ENCODE data around the gene COIL. TPM values are rescaled to one million over a fixed set of nuclear protein-coding genes. Genes with fewer than 3 reads are reported as not detected.

Gene COIL
- total and polyA plus RNA-seq, 9 of the 15 experiments (the other 6 are each of a cell fraction or from before 2014, with no cell fraction given): 23.9 to 41.3 (median 28.7) TPM

DNA sequence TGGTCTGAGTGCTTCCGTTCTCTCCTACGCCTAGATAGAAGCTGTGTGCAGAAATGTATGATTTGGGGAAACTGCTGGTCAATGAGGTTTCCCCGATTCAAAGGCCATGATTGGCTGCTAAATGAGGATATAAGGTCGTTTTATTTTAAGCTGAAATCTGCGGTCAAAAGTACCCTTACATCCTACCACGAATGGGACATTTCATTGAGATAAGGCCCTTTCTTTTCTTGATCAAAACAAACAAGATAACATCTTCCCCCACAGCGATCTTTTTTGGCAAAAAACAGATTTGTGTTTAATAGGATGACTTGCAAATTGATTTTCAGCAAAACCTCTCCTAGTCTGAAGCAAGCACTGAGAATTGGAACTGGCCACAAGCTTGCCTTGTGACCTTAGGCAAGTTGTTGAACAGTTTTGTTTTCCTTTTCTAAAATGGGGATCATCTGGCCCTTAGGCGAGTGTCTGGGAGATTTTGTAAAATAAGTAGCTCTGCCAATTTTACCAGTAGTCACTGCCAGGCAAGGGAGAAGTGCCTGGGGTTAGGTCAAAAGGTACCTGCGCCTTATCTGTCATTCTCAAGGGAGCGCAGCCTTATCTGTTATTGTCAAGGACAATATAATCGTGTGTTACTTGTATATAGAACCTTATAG, 17.7 kb upstream of the COIL start (continued):
- TF ChIP-seq ZNF316 (IDR thresholded peaks at IDR 0.05) (peak; percentile 54), NRF1 (conservative IDR thresholded peaks at IDR 0.05 in 1 of 2, IDR thresholded peaks at IDR 0.05 in 1 of 2) (0 out of 4 replicates have a peak, but pooled peaks of 1 of the 2 experiments have one; percentile 11), TCFL5 (CRISPR knock-in tag; conservative IDR thresholded peaks at IDR 0.05) (no peak), HDGF (IDR thresholded peaks at IDR 0.05) (no peak), ZNF41 (CRISPR knock-in tag; conservative IDR thresholded peaks at IDR 0.05) (no peak), TARDBP (IDR thresholded peaks at IDR 0.05) (no peak), KDM1A (IDR thresholded peaks at IDR 0.05) (peak; percentile 41 to 67; a peak in 3 of 4 replicates), NFE2 (IDR thresholded peaks at IDR 0.05; ENCODE audit: low read depth) (peak; percentile 60), ZC3H4 (CRISPR knock-in tag; IDR thresholded peaks at IDR 0.05; ENCODE audit: borderline replicate concordance) (no peak), ZNF232 (CRISPR knock-in tag; IDR thresholded peaks at IDR 0.05) (no peak), FOXJ2 (tag; IDR thresholded peaks at IDR 0.05) (no peak)

DNA sequence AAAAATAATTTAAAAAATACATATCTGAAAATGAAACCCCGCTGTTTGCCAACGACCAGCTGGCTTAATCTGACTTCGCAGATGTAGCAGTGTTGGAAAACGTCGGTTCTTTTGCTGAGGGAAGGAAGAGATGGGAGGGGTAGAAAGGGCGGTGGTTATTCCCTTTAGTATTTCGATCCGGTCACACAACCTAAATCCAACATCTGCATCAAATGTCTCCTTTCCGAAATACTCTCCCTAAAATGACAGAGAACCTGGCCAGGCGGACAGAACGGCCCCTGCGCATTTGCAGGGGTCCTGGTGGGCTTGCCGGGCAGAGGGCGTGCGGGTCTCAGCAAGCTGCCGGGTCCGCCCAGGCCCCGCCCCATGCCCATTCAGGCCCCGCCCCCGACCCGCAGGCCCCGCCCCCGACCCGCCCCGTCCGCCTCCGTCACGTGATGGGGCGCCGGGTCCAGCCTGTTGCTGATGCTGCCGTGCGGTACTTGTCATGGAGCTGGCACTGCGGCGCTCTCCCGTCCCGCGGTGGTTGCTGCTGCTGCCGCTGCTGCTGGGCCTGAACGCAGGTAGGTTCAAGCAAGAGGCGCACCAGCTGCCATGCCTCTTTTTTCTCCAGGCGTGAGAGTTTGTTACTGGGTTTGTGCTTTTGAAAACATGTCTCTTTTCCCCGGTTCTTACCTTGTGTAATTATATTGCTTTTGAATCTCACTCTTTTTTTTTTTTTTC, 17.0 kb upstream of the COIL start, which contains the start of gene SCPEP1:
Gene SCPEP1 (plus strand): TSS at position 459 of the 723 bp plus-strand sequence. CDS start 29 bp downstream, at position 488.
- ChIA-PET CTCF (ENCODE audit: low intra/inter-chr PET ratio) (no interaction called here), POLR2A (interaction anchor here (0.6 to 1.7 kb wide), 8 partner anchors 8 to 812 kb away, joined by 3 to 7 read pairs (median 4); partner anchors contain the start of gene COIL)
- no peaks in the 10 kb centered on the region for H3K27me3 ChIP-seq (ENCODE audit: control insufficient read depth in 2 of 2, insufficient read depth in 2 of 2, low read length in 2 of 2)
- peak; percentile 94 for ATAC-seq
- BruUV-seq (replicated peaks): no TSS peak
- WGBS (ENCODE audit: insufficient coverage, low coverage, missing lambda C conversion rate): under 1% methylated on average over 19 of the region's 42 CpGs
- peak within 1 kb of the TSS; percentile 93 for H3K4me2 ChIP-seq (ENCODE audit: insufficient read depth, low read length)
- peak within 1 kb of the TSS; percentile 99 for H2AFZ ChIP-seq (ENCODE audit: low read depth, low read length)
- DNase-seq (ENCODE audit: extremely low read depth in 1 of 4, low spot score in 3 of 4): peak; percentile 77 to 98 (median 96)
- no peaks in the 10 kb centered on the region for H3K9me3 ChIP-seq (replicated peaks; ENCODE audit: control insufficient read depth, insufficient read depth, low read depth, low read length)
- no peaks in the 10 kb centered on the region for H3K9me1 ChIP-seq (ENCODE audit: control insufficient read depth, insufficient read depth, low read length)
- H3K4me1 ChIP-seq (replicated peaks in 1 of 2; ENCODE audit: control insufficient read depth in 2 of 2, insufficient read depth in 2 of 2, low read length in 2 of 2): peaks cover 19 to 27% of the 10 kb centered on the region in 2 experiments; a peak in 4 of 5 replicates
- intact Hi-C loops (cut with micrococcal nuclease) (no loop called here), in situ Hi-C loops (cut with MboI) (no loop called here)
- peak; percentile 52 for FAIRE-seq
- H3K36me3 ChIP-seq (ENCODE audit: control insufficient read depth, insufficient read depth, low read length): no peaks in the 10 kb centered on the region
- H3K27ac ChIP-seq (ENCODE audit: extremely low read depth, low read depth, low read length): peak within 1 kb of the TSS; percentile 38
- H4K20me1 ChIP-seq (replicated peaks; ENCODE audit: control insufficient read depth, insufficient read depth, low read length): no peaks in the 10 kb centered on the region
- peak within 1 kb of the TSS; percentile 64 for H3K4me3 ChIP-seq
- no peaks in the 10 kb centered on the region for H3K79me2 ChIP-seq (ENCODE audit: control insufficient read depth, insufficient read depth, low read length)
- H3K9ac ChIP-seq (ENCODE audit: insufficient read depth in 1 of 2, low read depth in 2 of 2, low read length in 2 of 2): peak within 1 kb of the TSS; percentile 62 to 85
- no peak for TF ChIP-seq ZBTB8A (IDR thresholded peaks at IDR 0.05; ENCODE audit: partially characterized antibody)
- no peak for TF ChIP-seq ZNF778 (CRISPR knock-in tag; IDR thresholded peaks at IDR 0.05)
- TF ChIP-seq COPS2 (conservative IDR thresholded peaks at IDR 0.05): no peak
- no peak for TF ChIP-seq MCM3 (IDR thresholded peaks at IDR 0.05)
- peak in 1 of 2 experiments; percentile 18; a peak in 1 of 4 replicates for TF ChIP-seq MAZ (CRISPR knock-in tag; conservative IDR thresholded peaks at IDR 0.05 in 1 of 2, IDR thresholded peaks at IDR 0.05 in 1 of 2)
- no peak for TF ChIP-seq ZNF431 (CRISPR knock-in tag; IDR thresholded peaks at IDR 0.05)
- TF ChIP-seq EHMT2 (IDR thresholded peaks at IDR 0.05): no peak
- TF ChIP-seq RFX1 (IDR thresholded peaks at IDR 0.05): no peak
- TF ChIP-seq, protein P1, sequence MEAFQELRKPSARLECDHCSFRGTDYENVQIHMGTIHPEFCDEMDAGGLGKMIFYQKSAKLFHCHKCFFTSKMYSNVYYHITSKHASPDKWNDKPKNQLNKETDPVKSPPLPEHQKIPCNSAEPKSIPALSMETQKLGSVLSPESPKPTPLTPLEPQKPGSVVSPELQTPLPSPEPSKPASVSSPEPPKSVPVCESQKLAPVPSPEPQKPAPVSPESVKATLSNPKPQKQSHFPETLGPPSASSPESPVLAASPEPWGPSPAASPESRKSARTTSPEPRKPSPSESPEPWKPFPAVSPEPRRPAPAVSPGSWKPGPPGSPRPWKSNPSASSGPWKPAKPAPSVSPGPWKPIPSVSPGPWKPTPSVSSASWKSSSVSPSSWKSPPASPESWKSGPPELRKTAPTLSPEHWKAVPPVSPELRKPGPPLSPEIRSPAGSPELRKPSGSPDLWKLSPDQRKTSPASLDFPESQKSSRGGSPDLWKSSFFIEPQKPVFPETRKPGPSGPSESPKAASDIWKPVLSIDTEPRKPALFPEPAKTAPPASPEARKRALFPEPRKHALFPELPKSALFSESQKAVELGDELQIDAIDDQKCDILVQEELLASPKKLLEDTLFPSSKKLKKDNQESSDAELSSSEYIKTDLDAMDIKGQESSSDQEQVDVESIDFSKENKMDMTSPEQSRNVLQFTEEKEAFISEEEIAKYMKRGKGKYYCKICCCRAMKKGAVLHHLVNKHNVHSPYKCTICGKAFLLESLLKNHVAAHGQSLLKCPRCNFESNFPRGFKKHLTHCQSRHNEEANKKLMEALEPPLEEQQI (IDR thresholded peaks at IDR 0.05): no peak
- TF ChIP-seq WHSC1 (IDR thresholded peaks at IDR 0.05; ENCODE audit: low read length): no peak
